PC-9 (cell line): ENCODE results near the gene SCAPER.

ENCODE experiments used
- EZH2 ChIP-seq: fragments of 200-600 bp; sonication (generic); IDR thresholded peaks from 2 replicates; pipeline ENCODE4 v1.8.0; 2017; ENCODE audit warnings: antibody characterized with exemption, low read depth
- TF ChIP-seq, protein P1 (sequence below): fragments of 200-600 bp; sonication (generic); conservative IDR thresholded peaks from 2 replicates; pipeline ENCODE4 v1.6.1; 2017; ENCODE audit warnings: mixed run types, antibody characterized with exemption, mild to moderate bottlenecking, moderate library complexity

DNA sequence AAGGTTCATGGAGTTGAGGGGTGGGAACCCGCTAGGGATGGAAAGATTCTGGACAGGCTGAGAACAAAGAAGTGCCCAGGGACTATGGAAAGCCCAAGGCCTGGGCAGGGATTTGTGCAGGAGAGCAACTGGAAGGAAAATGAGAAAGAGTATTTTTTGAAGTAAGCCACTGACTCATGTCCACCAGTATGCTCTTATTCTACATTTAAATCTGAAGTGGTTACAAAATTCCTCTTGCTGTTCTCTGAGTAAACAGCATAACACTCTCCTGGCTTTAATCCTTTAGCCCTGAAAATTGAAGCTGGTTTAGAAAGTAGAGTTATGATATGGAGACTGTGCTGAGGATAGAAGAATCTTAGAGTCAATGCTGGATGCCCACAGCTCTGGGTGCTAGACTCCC lies 403.4 kb downstream of the SCAPER start:
- TF ChIP-seq, protein P1, sequence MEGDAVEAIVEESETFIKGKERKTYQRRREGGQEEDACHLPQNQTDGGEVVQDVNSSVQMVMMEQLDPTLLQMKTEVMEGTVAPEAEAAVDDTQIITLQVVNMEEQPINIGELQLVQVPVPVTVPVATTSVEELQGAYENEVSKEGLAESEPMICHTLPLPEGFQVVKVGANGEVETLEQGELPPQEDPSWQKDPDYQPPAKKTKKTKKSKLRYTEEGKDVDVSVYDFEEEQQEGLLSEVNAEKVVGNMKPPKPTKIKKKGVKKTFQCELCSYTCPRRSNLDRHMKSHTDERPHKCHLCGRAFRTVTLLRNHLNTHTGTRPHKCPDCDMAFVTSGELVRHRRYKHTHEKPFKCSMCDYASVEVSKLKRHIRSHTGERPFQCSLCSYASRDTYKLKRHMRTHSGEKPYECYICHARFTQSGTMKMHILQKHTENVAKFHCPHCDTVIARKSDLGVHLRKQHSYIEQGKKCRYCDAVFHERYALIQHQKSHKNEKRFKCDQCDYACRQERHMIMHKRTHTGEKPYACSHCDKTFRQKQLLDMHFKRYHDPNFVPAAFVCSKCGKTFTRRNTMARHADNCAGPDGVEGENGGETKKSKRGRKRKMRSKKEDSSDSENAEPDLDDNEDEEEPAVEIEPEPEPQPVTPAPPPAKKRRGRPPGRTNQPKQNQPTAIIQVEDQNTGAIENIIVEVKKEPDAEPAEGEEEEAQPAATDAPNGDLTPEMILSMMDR = no peak
- no peak for TF ChIP-seq EZH2
